CD4-positive, alpha-beta T cell treated with Interleukin-4 for 4 hours (primary cell): ENCODE measurements around the gene IFIT5.
A peak's percentile ranks its signal among the peaks of the same experiment; 100 is the strongest.
"Not testable (repeated sequence)": the region's sequence is repeated elsewhere in the genome, so short reads cannot be mapped to it uniquely, and the experiment has no call there.

Experiments used
- DNase-seq: peaks from one replicate; pipeline ENCODE4 v3.0.0-alpha.2; 2020

The IFIT5 gene, protein sequence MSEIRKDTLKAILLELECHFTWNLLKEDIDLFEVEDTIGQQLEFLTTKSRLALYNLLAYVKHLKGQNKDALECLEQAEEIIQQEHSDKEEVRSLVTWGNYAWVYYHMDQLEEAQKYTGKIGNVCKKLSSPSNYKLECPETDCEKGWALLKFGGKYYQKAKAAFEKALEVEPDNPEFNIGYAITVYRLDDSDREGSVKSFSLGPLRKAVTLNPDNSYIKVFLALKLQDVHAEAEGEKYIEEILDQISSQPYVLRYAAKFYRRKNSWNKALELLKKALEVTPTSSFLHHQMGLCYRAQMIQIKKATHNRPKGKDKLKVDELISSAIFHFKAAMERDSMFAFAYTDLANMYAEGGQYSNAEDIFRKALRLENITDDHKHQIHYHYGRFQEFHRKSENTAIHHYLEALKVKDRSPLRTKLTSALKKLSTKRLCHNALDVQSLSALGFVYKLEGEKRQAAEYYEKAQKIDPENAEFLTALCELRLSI

GRCh38 chr10:89414146-89414878 lies at the start of gene IFIT5:
IFIT5 (plus strand) TSS chr10:89414568; CDS start chr10:89414799, 231 bp downstream.
- peak; percentile 70 for DNase-seq

- peak; percentile 70 for DNase-seq
Observed at GRCh38 chr10:89367529-89367928, 46.8 kb upstream of the IFIT5 start.

- no peak for DNase-seq
Observed at GRCh38 chr10:89368129-89368528, 46.2 kb upstream of the IFIT5 start.

DNA sequence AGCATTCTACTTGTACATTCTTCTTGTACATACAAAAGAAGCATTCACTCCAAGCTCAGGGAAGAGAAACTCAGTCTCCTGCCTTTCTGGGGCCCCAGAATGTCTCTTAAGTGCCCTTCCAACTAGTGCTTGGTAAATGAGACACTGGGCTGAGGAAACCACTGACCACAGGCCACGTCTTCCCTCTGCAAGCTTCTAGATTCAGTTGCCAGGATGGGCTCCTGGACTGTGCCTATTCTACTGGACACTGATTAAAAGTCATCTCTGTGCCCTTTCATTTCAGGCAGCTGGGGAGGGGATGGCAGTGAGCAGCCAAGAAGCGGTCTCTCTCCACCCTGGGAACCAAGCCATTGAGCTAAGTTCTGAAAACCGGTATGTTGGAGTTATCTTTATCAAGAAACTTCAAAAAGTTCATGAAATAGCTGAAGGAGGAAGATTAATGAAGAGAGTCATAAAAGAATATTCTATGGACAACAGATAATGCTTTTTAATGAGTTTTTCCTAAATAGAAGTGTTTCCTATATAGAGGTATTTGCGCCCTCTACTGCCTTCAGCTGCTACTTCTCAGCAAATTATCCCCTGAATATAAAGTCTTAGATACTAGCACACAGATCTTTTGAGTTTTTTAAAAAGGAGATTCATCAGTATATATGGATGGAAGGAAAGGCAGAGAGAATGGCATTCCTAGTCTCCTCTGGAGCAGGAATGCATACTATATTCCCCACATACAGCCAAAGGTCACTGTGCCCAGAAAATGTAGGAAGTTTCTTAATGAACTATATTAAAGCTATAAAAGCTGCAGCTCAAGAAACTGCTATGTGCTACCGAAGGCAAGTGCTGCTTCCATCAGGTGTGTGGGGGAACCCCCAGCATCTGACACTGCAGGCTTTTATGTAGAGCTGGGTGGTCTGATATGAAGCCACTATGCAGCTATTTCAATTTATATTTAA lies 44.9 kb upstream of the IFIT5 start:
- DNase-seq, result peak; percentile 22

DNA sequence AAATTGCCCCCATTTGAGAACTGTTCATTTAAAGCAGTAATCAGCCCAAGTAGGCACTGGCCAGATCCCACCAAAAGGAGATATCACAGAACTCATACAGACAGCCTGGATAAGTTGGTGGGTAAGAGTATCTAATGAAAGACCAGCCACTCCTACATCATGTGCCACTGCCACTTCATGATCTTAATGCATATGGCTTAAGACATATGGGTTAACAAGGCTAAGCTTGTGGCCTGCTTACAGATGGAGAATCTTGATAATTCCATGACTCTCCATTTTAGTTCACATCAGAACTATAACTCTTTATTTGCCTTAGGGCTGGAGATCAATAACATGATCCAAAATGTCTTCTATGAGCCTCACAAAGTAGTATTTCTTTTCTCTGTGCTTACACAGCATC lies 43.3 kb upstream of the IFIT5 start:
- DNase-seq, result no peak

- DNase-seq, result no peak
Observed at GRCh38 chr10:89371987-89372386, 42.4 kb upstream of the IFIT5 start.

DNA sequence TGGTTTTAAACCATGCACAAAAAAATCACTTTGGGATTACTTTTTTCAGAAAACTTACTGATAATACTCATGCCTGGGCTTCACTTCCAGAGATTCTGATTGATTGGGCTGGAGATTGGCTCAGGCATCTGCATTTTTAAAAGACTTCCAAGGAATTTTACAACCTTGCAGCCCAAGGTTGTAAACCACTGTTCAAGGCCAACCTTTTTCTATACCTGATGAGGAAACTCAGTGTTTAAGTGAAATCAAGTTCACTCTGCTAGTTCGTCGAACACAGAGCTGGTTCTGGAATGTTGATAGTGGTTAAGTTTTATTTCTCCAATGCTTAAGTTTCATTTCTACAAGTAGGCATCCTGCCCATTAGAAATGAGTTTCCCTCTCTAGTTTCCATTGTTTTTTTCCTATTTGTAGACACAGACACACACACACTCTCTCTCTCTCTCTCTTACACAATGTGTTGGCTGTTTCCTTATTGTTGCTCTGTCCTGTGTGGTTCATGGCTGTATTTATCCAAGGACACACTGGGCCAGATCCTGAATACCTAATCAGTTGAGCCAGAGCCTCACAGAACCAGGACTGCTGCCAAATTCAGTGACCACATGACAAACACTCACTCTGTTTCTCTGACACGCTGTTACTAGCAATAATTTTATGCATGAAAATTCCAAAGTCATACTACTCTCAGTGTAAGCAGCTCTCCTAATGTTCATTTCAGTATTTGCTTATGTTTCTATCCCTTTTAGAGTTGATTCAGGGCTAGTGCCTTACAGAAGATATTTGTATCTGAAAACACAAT lies 40.3 kb upstream of the IFIT5 start:
- no peak for DNase-seq

DNA sequence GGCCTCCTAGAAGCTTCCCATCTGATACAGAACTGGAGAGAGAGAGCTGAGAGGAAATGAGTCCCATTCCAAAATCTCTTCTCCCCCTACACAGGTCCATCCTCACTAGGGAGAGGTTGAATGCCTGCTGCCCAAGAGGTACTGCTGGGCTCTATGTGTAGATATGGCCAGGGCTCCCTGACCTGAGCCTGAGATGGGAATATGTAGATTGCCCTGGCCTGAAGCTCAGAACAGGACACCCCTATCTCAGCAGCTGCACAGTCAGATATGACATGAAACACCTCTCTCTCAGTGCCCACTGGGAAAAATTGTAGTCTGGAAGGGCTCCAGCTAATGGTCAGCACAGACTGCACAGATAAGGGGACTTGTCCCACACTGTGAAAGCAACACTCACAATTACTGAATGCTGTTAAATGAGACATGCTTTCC lies 39.6 kb upstream of the IFIT5 start:
- no peak for DNase-seq

- DNase-seq, result no peak
Observed at GRCh38 chr10:89377705-89378637, 36.4 kb upstream of the IFIT5 start, which contains the start of gene IFIT1B. IFIT1B (plus strand) TSS chr10:89378056; CDS start chr10:89378136, 80 bp downstream.

- DNase-seq, result no peak
Observed at GRCh38 chr10:89379103-89379502, 35.3 kb upstream of the IFIT5 start.

DNA sequence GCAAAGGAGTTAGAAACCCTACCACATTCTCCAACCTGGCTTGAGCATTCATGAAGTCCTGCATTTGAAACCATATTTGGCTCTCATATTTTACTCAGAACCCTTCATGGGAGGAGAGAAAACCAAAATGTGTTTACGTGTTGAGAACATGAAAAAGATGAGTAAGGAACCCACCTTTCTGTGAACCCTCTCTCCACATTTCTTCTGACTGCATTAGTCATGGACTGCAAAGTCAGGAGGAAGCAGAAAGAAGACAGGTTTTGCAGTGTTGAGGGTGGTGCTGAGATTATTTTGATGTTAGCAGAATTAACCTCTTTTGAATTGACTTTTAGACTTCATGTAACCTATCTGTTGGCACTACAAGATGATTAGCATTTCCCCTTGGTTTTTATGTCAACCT lies 31.6 kb upstream of the IFIT5 start:
- no peak for DNase-seq

GRCh38 chr10:89384474-89385340 lies 29.7 kb upstream of the IFIT5 start:
- DNase-seq, result no peak

- DNase-seq, result no peak
Observed at GRCh38 chr10:89388806-89389205, 25.6 kb upstream of the IFIT5 start.

DNA sequence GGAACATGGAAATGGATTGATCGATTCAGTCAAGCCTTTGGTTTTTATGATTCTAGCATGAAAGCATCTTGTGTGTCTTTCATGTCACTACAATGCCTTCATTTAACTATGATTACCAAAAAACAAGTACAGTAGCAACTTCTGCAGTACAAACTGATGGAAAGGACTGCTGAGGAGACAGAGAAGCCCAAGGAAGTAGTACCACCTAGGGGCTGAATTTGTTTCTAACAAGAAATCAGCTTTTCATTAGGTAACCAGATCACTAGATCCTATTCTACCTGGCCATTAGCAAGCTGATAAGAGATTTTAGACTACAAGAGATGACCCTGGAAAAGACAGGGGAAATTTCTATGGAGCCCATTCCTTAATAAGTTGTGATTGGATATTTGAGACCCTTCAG lies 25.1 kb upstream of the IFIT5 start:
- DNase-seq, result peak; percentile 35

GRCh38 chr10:89390476-89391225 lies 23.7 kb upstream of the IFIT5 start:
- DNase-seq, result no peak

- not testable (repeated sequence) for DNase-seq
Observed at GRCh38 chr10:89391226-89391576, 23.2 kb upstream of the IFIT5 start.

GRCh38 chr10:89391907-89392756 lies 22.2 kb upstream of the IFIT5 start, which contains the start of gene IFIT1:
IFIT1 (plus strand) TSS chr10:89392623; CDS start chr10:89392713, 90 bp downstream.
- peak; percentile 84 for DNase-seq

DNA sequence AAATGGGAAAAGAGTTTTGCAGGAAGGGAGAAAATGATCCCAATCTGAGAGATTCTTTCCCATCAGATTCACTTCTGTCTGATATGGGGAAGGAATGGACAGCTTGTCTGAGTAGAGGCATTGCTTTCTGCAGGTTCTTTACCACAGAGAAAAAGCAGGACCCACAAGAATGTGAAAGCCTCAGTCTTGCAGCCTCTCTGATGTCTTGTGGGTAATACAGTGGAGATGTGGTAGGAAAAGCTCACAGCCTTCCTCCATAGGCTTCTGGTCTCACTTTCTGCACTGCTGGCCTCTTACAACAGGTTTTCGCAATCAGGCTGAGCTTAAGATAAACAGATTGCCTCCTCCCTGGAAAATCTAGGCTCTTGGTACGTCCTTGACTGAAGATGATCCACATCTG lies 21.4 kb upstream of the IFIT5 start:
- DNase-seq, result no peak
